Fibroblast of gingiva (primary cell): ENCODE data around the gene KRTAP5-9.
"Not testable (repeated sequence)": the region's sequence is repeated elsewhere in the genome, so short reads cannot be mapped to it uniquely, and the experiment has no call there.

Experiments
- DNase-seq: peaks from one replicate; pipeline ENCODE4 v3.0.0-alpha.2; 2011; ENCODE audit warnings: low read depth

Gene KRTAP5-9, protein sequence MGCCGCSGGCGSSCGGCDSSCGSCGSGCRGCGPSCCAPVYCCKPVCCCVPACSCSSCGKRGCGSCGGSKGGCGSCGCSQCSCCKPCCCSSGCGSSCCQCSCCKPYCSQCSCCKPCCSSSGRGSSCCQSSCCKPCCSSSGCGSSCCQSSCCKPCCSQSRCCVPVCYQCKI

GRCh38 chr11:71548120-71548519 is at the start of gene KRTAP5-9:
KRTAP5-9 (plus strand) TSS chr11:71548420; CDS start chr11:71548658, 238 bp downstream.
- DNase-seq: no peak

GRCh38 chr11:71499125-71499524 is 49.1 kb upstream of the KRTAP5-9 start:
- DNase-seq: no peak

- no peak for DNase-seq
These were observed 48.7 kb upstream of the KRTAP5-9 start for GRCh38 chr11:71499546-71499945.

DNA sequence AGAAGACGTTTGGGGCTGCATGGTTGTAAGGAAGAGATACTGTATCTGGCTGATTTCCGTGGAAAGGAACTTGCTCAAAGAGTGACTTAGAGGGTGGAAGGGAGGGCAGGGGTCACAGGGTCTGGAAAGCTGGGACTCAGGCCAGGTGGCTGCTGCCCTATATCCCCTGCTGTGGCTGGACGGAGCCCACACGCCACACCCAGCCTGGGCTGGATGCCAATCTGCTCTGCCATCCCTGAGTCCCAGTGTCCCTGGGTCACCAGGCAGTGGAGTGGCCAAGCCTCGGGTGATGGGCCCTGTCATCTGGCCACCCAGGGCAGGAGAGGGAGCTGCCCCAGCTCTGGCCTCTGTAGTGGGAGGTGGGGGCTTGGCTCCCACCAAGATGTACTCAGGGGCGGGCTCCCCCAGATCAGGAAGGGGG is 47.6 kb upstream of the KRTAP5-9 start:
- DNase-seq: peak; percentile 11

DNA sequence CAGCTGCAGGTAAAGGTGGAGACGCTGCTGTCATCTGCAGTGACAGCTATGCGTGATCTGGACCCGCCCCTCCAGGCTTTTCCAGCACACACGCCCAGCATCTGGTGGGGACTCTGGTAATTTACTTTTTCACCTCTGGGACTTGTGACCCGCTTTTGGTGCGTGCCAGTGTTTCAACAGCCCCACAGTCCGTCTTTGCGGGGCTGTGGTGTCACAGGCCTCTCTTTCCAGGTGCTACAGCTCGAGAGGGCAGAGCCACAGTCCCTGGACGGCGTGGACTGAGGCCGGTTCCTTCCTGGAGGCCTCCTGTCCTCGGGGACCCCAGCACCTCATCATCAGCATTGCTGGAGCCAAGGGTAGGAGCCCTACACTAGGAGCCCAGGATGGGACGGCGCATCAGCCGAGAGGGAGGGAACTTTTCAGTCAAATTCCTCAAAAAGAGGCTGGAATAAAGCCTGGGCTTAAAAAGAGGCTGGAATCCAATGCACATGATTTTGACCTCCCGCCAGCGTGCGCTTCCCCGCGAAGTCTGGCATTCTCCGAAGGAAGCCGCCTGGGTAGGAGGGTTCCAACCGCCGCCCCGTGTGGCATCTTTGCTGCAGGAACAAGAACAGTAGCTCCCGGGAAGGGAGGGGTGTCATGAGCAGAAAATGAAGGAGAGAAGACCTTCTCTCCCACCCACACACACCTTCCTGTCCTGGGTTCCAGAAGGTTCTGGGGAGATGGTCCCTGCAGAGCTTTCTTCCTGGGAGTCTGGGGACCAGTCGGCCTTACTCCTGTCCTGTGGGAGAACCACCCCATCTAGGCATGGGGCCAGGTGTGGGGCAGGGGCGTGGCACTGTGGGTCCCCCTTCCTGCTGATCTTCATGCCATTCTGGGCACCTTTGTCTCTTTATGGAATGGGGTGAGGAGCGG is 46.9 kb upstream of the KRTAP5-9 start:
- DNase-seq: no peak

GRCh38 chr11:71502026-71502425 is 46.2 kb upstream of the KRTAP5-9 start:
- DNase-seq: no peak

GRCh38 chr11:71502871-71503435 is 45.3 kb upstream of the KRTAP5-9 start:
- no peak for DNase-seq

- DNase-seq: no peak
These were observed 43.7 kb upstream of the KRTAP5-9 start for GRCh38 chr11:71504531-71504930.

DNA sequence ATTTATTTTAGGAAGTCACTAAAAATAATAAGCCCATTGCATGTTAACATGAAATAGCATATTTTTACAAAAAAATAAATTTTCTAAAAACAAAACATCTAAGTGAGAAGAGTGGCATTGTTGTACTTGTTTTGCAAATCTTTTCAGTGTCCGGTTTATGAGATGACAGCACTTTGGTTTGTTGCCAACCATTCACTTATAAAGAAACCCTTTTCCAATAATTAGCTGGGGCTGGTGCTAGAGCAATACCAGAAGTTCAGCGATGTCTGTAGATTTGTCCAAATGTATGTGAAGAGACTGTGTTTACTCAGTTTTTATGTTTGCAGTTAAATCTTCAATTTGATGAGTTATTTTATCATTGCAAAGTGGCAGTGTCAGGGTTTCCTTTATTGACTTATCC is 43.2 kb upstream of the KRTAP5-9 start:
- DNase-seq: no peak

DNA sequence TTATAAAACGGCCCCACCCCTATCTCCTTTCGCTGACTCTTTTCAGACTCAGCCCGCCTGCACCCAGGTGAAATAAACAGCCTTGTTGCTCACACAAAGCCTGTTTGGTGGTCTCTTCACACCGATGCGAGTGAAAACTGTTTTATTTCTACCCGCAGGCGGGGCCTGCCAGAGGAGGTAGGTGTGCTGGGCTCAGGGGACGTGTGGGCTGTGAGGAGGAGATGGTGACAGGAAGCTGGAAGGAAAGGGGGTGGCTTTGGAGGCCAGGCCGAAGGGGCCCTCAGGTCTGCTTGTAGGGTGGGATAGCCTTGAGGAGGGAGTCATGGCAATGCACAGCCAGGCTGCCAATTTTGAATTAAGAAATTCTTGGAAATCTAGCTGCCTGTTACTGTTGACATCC is 42.4 kb upstream of the KRTAP5-9 start:
- no peak for DNase-seq

- no peak for DNase-seq
These were observed 41.1 kb upstream of the KRTAP5-9 start for GRCh38 chr11:71507102-71507501.

- no peak for DNase-seq
These were observed 29.4 kb upstream of the KRTAP5-9 start for GRCh38 chr11:71518506-71519471.

- no peak for DNase-seq
These were observed 28.7 kb upstream of the KRTAP5-9 start for GRCh38 chr11:71519546-71519945.

DNA sequence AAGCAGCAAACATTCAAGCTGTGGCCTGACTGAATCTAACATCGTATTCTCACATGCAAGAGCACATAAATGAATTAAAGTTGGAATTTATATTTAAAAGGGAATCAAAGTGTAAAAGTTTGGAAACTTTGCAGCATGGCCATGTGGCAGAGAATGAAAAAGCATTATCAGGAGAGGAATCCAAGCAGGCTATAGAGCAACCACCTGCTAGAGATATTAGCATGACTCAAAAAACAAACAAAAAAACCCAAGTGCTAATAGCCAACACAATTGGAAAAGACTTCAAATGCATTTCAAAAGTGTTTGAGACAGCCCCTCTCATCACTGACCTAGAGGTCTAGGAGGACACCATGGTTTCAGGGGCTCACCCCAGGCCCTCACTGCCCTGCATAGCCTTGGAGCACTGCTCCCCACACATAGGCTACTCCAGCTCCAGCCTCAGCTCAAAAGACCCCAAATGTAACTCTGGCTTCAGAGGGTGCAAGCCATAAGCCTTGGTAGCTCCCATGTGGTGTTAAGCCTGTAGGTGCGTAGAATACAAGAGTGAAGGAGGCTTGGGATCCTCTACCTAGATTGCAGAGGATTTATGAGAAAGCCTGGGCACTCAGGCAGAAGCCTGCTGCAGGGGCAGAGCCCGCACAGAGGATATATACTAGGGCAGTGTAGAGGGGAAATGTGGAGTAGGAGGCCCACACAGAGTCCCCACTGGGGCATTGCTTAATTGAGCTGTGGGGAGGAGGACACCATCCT is 22.9 kb upstream of the KRTAP5-9 start:
- DNase-seq: no peak

- DNase-seq: no peak
These were observed 22.2 kb upstream of the KRTAP5-9 start for GRCh38 chr11:71525938-71526495.

- DNase-seq: not testable (repeated sequence)
These were observed 21.2 kb upstream of the KRTAP5-9 start, which contains the start of gene KRTAP5-7 for GRCh38 chr11:71526796-71527575. KRTAP5-7 (plus strand) TSS chr11:71527267; CDS start chr11:71527301, 34 bp downstream.

DNA sequence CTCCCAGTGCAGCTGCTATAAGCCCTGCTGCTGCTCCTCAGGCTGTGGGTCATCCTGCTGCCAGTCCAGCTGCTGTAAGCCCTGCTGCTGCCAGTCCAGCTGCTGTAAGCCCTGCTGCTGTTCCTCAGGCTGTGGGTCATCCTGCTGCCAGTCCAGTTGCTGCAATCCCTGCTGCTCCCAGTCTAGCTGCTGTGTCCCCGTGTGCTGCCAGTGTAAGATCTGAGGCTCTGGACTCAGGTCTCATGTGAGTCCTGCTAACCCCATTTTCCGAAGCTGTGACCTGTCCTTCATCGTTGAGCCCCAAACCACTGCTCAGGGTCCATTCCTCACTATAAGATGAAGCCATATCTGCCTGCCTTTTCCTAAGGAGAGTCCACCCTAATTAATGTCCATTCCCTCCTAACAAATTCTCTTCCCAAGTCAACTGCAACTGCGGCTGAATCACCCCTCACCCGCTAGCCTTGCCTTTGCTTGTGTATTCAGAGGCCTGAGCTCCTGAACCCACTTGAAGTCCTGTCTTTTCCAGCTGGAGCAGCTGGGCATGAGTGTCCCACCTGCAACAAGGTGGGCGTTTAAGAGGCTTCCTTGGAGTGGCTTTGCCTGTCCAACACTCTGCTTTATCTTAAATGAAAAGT is 20.5 kb upstream of the KRTAP5-9 start:
- DNase-seq: no peak

DNA sequence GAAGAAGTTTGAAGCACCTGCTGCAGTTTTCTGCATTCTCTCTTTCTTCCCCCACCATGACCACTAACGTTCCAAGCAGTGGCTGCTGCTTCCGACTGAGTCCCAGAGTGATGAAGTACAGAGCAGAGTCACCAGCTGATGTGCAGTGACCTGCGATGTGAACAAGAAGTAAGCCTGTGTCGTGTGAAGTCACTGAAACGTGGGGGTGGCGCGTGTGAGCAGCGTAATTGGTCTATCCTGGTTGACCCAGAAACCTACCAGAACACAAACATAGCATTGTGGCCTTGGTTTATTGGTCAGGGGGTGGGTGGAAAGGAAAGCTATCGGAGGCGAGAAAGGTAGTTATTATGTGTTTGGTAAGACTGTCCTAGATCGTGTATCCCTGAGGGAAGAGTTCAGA is 17.6 kb upstream of the KRTAP5-9 start:
- DNase-seq: no peak

DNA sequence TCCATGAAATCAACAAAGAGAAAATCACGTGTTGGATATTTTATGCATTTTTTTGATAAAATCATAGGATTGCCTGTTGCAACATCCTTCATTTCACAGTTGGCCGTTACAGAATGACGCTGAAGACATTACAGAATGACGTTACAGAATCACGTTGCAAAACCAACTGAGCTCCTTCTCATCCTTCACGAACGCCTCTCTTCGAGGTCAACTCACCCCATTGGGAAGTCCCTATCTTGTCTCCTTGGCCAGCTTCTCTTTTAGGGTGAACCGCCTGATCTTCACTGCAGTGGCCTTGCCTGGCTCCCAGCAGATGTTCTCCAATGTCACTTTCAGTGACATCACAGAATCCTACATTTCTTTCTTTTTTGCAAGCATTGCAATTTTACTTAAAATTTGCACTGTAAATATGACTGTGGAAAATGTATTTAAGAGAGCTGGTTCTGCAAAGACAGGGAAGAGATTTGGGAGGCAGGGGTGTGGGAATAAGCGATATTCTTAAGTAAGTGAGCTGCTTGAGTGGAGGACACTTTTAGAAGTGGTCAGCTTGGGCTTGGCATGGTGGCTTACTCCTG is 16.1 kb upstream of the KRTAP5-9 start:
- DNase-seq: no peak
